H9 (cell line): ENCODE data around the gene SNTG2. TPM values are rescaled to one million over a fixed set of nuclear protein-coding genes. Genes with fewer than 3 reads are reported as not detected.

ENCODE experiments used
- DNase-seq: peaks from one replicate; pipeline ENCODE4 v3.0.0-alpha.2; 2017
- H2AFZ ChIP-seq: one replicate; pipeline ENCODE4 v1.6.1; 2013; ENCODE audit warnings: mild to moderate bottlenecking, low read length, control low read depth, moderate library complexity
- H2AK5ac ChIP-seq: 2 replicates; pipeline ENCODE4 v1.6.1; 2013; ENCODE audit warnings: low read length, control low read depth, mixed read lengths; ENCODE audit not compliant: insufficient read length
- H2BK120ac ChIP-seq: one replicate; pipeline ENCODE4 v1.6.1; 2013; ENCODE audit warnings: low read depth, mild to moderate bottlenecking, low read length, control low read depth, inconsistent platforms; ENCODE audit not compliant: poor library complexity, severe bottlenecking
- H2BK12ac ChIP-seq: 2 replicates; pipeline ENCODE4 v1.6.1; 2013; ENCODE audit warnings: low read length, control low read depth, mixed read lengths, low read depth; ENCODE audit not compliant: insufficient read length
- H2BK15ac ChIP-seq: 2 replicates; pipeline ENCODE4 v1.6.1; 2013; ENCODE audit warnings: low read depth, low read length, control low read depth
- H2BK20ac ChIP-seq: one replicate; pipeline ENCODE4 v1.6.1; 2013; ENCODE audit warnings: low read depth, mild to moderate bottlenecking, low read length, control low read depth, inconsistent platforms; ENCODE audit not compliant: poor library complexity, severe bottlenecking
- H2BK5ac ChIP-seq: 2 replicates; pipeline ENCODE4 v1.6.1; 2013; ENCODE audit warnings: low read length, control low read depth, mixed read lengths; ENCODE audit not compliant: insufficient read length
- H3K14ac ChIP-seq: 2 replicates; pipeline ENCODE4 v1.6.1; 2013; ENCODE audit warnings: low read length, control low read depth; ENCODE audit not compliant: insufficient read depth
- H3K18ac ChIP-seq: 2 replicates; pipeline ENCODE4 v1.6.1; 2013; ENCODE audit warnings: low read depth, mild to moderate bottlenecking, mixed read lengths, low read length, control low read depth; ENCODE audit not compliant: insufficient read length
- H3K23ac ChIP-seq: 2 replicates; pipeline ENCODE4 v1.6.1; 2013; ENCODE audit warnings: low read length, control low read depth, mixed read lengths, low read depth; ENCODE audit not compliant: insufficient read length
- H3K23me2 ChIP-seq: 2 replicates; pipeline ENCODE4 v1.6.1; 2013; ENCODE audit warnings: low read depth, mild to moderate bottlenecking, mixed read lengths, low read length, control low read depth; ENCODE audit not compliant: insufficient read length, poor library complexity, severe bottlenecking
- H3K27ac ChIP-seq: 2 replicates; pipeline ENCODE4 v1.5.1; 2013; ENCODE audit warnings: low read length, control low read depth, mixed read lengths, low read depth; ENCODE audit not compliant: insufficient read length
- H3K27me3 ChIP-seq: 2 replicates; pipeline ENCODE4 v1.6.1; 2013; ENCODE audit warnings: low read length, control low read depth, inconsistent platforms; ENCODE audit not compliant: insufficient read depth
- H3K4ac ChIP-seq: 2 replicates; pipeline ENCODE4 v1.6.1; 2013; ENCODE audit warnings: low read depth, mild to moderate bottlenecking, control low read depth, inconsistent platforms, low read length, moderate library complexity
- H3K4me1 ChIP-seq: 2 replicates; pipeline ENCODE4 v1.6.1; 2013; ENCODE audit warnings: low read length, control low read depth, inconsistent platforms; ENCODE audit not compliant: insufficient read depth
- H3K4me2 ChIP-seq: 2 replicates; pipeline ENCODE4 v1.6.1; 2013; ENCODE audit warnings: low read length, control low read depth, mixed read lengths; ENCODE audit not compliant: insufficient read length, insufficient read depth
- H3K56ac ChIP-seq: 2 replicates; pipeline ENCODE4 v1.6.1; 2013; ENCODE audit warnings: low read depth, mild to moderate bottlenecking, mixed read lengths, low read length, control low read depth; ENCODE audit not compliant: insufficient read length
- H3K79me1 ChIP-seq: 2 replicates; pipeline ENCODE4 v1.6.1; 2013; ENCODE audit warnings: low read depth, mild to moderate bottlenecking, moderate library complexity, low read length, control low read depth, inconsistent platforms; ENCODE audit not compliant: insufficient read depth, poor library complexity, severe bottlenecking
- H3K79me2 ChIP-seq: 2 replicates; pipeline ENCODE4 v1.6.1; 2013; ENCODE audit warnings: low read length, control low read depth, inconsistent platforms; ENCODE audit not compliant: insufficient read depth
- H3K9ac ChIP-seq: 2 replicates; pipeline ENCODE4 v1.6.1; 2013; ENCODE audit warnings: low read length, control low read depth, mixed read lengths; ENCODE audit not compliant: insufficient read length; ENCODE audit errors: extremely low read depth
- H3K9me3 ChIP-seq: one replicate; pipeline ENCODE4 v1.6.1; 2013; ENCODE audit warnings: low read depth, low read length, inconsistent platforms; ENCODE audit not compliant: control insufficient read depth
- H3T11ph ChIP-seq: one replicate; pipeline ENCODE4 v1.6.1; 2013; ENCODE audit warnings: mild to moderate bottlenecking, low read length, control low read depth, inconsistent platforms
- H4K20me1 ChIP-seq: one replicate; pipeline ENCODE4 v1.6.1; 2013; ENCODE audit not compliant: control insufficient read depth, insufficient read length, insufficient read depth
- H4K5ac ChIP-seq: 2 replicates; pipeline ENCODE4 v1.6.1; 2013; ENCODE audit warnings: low read depth, mild to moderate bottlenecking, mixed read lengths, low read length, control low read depth; ENCODE audit not compliant: insufficient read length
- H4K8ac ChIP-seq: replicated peaks from 2 replicates; pipeline ENCODE4 v1.6.1; 2013; ENCODE audit warnings: low read length, control low read depth, mixed read lengths, low read depth; ENCODE audit not compliant: insufficient read length
- H4K91ac ChIP-seq: 2 replicates; pipeline ENCODE4 v1.6.1; 2013; ENCODE audit warnings: low read depth, mild to moderate bottlenecking, moderate library complexity, mixed read lengths, low read length, control low read depth; ENCODE audit not compliant: insufficient read length
- H3K27ac Mint-ChIP-seq, 3 experiments: 2 replicates in 2 of 3; 3 replicates in 1 of 3; pipeline ENCODE4 v1.8.0; 2020 to 2021; ENCODE audit warnings: mixed read lengths in 3 of 3, mild to moderate bottlenecking in 1 of 3, moderate library complexity in 1 of 3
- H3K27me3 Mint-ChIP-seq: 2 replicates; pipeline ENCODE4 v1.8.0; 2021; ENCODE audit warnings: low read depth, mild to moderate bottlenecking, moderate library complexity, mixed read lengths
- H3K36me3 Mint-ChIP-seq, 3 experiments: 2 replicates in 2 of 3; 3 replicates in 1 of 3; pipeline ENCODE4 v1.8.0; 2020 to 2021; ENCODE audit warnings: low read depth in 3 of 3, mixed read lengths in 3 of 3; ENCODE audit not compliant: insufficient read depth in 1 of 3
- H3K4me1 Mint-ChIP-seq, 2 experiments: 2 replicates each; pipeline ENCODE4 v1.8.0; 2020; ENCODE audit warnings: mixed read lengths in 2 of 2
- H3K4me3 Mint-ChIP-seq, 2 experiments: 2 replicates in 1 of 2; 3 replicates in 1 of 2; pipeline ENCODE4 v1.8.0; 2020 to 2021; ENCODE audit warnings: mild to moderate bottlenecking in 2 of 2, mixed read lengths in 2 of 2, moderate library complexity in 1 of 2
- H3K9me3 Mint-ChIP-seq, 2 experiments: 2 replicates in 1 of 2; 3 replicates in 1 of 2; pipeline ENCODE4 v1.8.0; 2020; ENCODE audit warnings: mild to moderate bottlenecking in 2 of 2, mixed read lengths in 2 of 2, moderate library complexity in 1 of 2
- CTCF ChIP-seq: fragments of 200-600 bp; sonication (generic); conservative IDR thresholded peaks from 3 replicates; pipeline ENCODE4 v1.8.0; 2021; ENCODE audit warnings: antibody characterized with exemption, mild to moderate bottlenecking
- WGBS: extraction: QIAGEN DNeasy Blood & Tissue Kit; methylation state at CpG from one replicate; pipeline ENCODE4 v1.1.7; 2013; ENCODE audit warnings: missing lambda C conversion rate, low lambda C conversion rate, mixed read lengths; ENCODE audit not compliant: insufficient read length; ENCODE audit errors: extremely low coverage; 5-methylcytosine and 5-hydroxymethylcytosine counted together
- total RNA-seq: library from RNA; stranded (reverse); gene quantifications from 2 replicates; pipeline ENCODE4 v1.2.1, GENCODE V29; 2021

SNTG2 gene
- total RNA-seq, 1 experiment from 2014 or later, result 13.2 TPM

GRCh38 chr2:1353124-1353523, 402.5 kb downstream of the SNTG2 start:
- DNase-seq, result no peak
- Mint-ChIP-seq H3K4me1 (peaks cover 3 to 5% of the 10 kb centered on the region in 2 experiments; a peak in 3 of 4 replicates), H3K4me3 (no peak overlapping the region), H3K27ac (no peak overlapping the region), H3K36me3 (peaks cover 5 to 11% (median 8%) of the 10 kb centered on the region in 3 experiments), H3K27me3 (peaks cover 6% of the 10 kb centered on the region), H3K9me3 (peaks cover 6 to 10% of the 10 kb centered on the region in 2 experiments)
- H3K56ac ChIP-seq, result no peak overlapping the region
- no peak overlapping the region for H4K8ac ChIP-seq
- H2BK120ac ChIP-seq, result no peak overlapping the region
- no peak overlapping the region for H3K18ac ChIP-seq
- no CpG with 5 or more reads among the region's 9 CpGs for WGBS
- H3K4me2 ChIP-seq, result no peak overlapping the region
- no peaks in the 10 kb centered on the region for H3K9me3 ChIP-seq
- H3K4ac ChIP-seq, result no peak overlapping the region
- H3K14ac ChIP-seq, result no peak overlapping the region; the same call in 1 of the 2 replicates
- no peaks in the 10 kb centered on the region for H4K20me1 ChIP-seq
- no peak overlapping the region for H4K91ac ChIP-seq
- H3K9ac ChIP-seq, result no peak overlapping the region
- H3K23me2 ChIP-seq, result no peaks in the 10 kb centered on the region
- no peak overlapping the region for H2BK5ac ChIP-seq
- no peak overlapping the region for H3K27ac ChIP-seq
- no peak for TF ChIP-seq CTCF
- no peaks in the 10 kb centered on the region for H3K79me1 ChIP-seq
- H3K4me1 ChIP-seq, result no peaks in the 10 kb centered on the region
- no peak overlapping the region for H2AFZ ChIP-seq
- H4K5ac ChIP-seq, result no peak overlapping the region
- H2AK5ac ChIP-seq, result no peak overlapping the region
- no peak overlapping the region for H3T11ph ChIP-seq
- no peak overlapping the region for H2BK15ac ChIP-seq
- no peak overlapping the region for H2BK20ac ChIP-seq
- H3K27me3 ChIP-seq, result no peaks in the 10 kb centered on the region
- H3K23ac ChIP-seq, result no peak overlapping the region
- H2BK12ac ChIP-seq, result no peak overlapping the region
- H3K79me2 ChIP-seq, result no peaks in the 10 kb centered on the region
